Activated CD4-positive, alpha-beta T cell treated with anti-CD3 and anti-CD28 coated beads for 36 hours (primary cell): ENCODE results near the gene POLD2. TPM values are rescaled to one million over a fixed set of nuclear protein-coding genes. Genes with fewer than 3 reads are reported as not detected.

ENCODE experiments used
- ATAC-seq: fragments of 200-7000 bp; cut with Tn5 transposase; one replicate; pipeline ENCODE4 v1.10.0; 2021; ENCODE audit warnings: mild to moderate bottlenecking, moderate library complexity
- CTCF ChIA-PET: fragments of 350-600 bp; sonication (Branson Sonifier 250); formaldehyde crosslinking; loops from one replicate; lab custom pipeline; 2021; ENCODE audit warnings: antibody characterized with exemption; lab: Charles Lee
- POLR2A ChIA-PET: fragments of 350-600 bp; sonication (Branson Sonifier 250); formaldehyde crosslinking; loops from one replicate; lab custom pipeline; 2021; ENCODE audit warnings: antibody characterized with exemption, inconsistent platforms; lab: Charles Lee
- DNase-seq: peaks from one replicate; pipeline ENCODE4 v3.0.0-alpha.2; 2020
- H3K27ac Mint-ChIP-seq: one replicate; pipeline ENCODE4 v1.8.0; 2021; ENCODE audit warnings: mixed read lengths
- H3K27me3 Mint-ChIP-seq: one replicate; pipeline ENCODE4 v1.8.0; 2021; ENCODE audit warnings: mixed read lengths
- H3K36me3 Mint-ChIP-seq: one replicate; pipeline ENCODE4 v1.8.0; 2021; ENCODE audit warnings: low read depth, mixed read lengths
- H3K4me1 Mint-ChIP-seq: one replicate; pipeline ENCODE4 v1.8.0; 2021; ENCODE audit warnings: mixed read lengths
- H3K4me3 Mint-ChIP-seq: one replicate; pipeline ENCODE4 v1.8.0; 2021; ENCODE audit warnings: mild to moderate bottlenecking, moderate library complexity, mixed read lengths
- H3K9me3 Mint-ChIP-seq: one replicate; pipeline ENCODE4 v1.8.0; 2021; ENCODE audit warnings: low read depth, mixed read lengths
- intact Hi-C, 2 experiments: fragments of 100-400 bp; cut with DNase I in 1 of 2; cut with micrococcal nuclease in 1 of 2; formaldehyde crosslinking; loops; one replicate each; pipeline versions ENCODE4 v1.14.2 to v1.15.1; 2022 to 2024; cut with DNase I, micrococcal nuclease
- total RNA-seq, 2 experiments: library from RNA; stranded (reverse); gene quantifications; one replicate each; pipeline ENCODE4 v1.2.3, GENCODE V29; 2021

POLD2 gene
- total RNA-seq, 2 experiments from 2014 or later = 250 to 347 TPM

DNA sequence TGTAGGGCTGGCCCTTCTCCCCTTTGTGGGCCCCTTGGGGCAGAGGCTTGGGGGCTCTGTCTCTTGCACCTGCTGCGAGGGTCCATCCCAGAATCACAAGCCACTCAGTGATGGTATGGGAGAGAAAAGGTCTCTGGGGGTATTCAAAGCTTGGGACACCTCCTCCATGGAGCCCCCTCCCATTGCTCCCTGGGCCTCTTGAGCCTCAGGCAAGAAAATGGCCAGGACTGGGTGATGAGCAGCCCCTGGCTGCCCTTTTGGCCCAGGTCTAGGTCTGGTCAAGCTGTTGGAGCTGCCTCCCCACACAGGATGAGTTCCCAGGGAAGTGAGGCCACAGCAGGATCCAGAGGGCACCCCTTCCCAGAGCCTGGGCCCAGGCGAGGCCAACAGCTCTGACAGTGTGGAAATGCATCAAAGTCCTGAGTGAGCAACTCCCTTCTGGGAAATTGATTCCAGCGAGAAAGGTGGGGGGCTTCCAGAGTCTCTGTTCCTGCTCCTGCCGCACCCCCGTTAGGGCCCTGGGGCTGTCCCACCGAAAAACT is 21.1 kb upstream of the POLD2 start:
- Mint-ChIP-seq H3K9me3 (no peaks in the 10 kb centered on the region), H3K27me3 (peaks cover 3% of the 10 kb centered on the region), H3K27ac (no peak overlapping the region), H3K4me1 (peaks cover 6% of the 10 kb centered on the region), H3K36me3 (no peaks in the 10 kb centered on the region), H3K4me3 (no peak overlapping the region)
- ChIA-PET POLR2A (no interaction called here), CTCF (no interaction called here)
- DNase-seq (peak; percentile 2), ATAC-seq (no peak)
- intact Hi-C loops = no loop called here

GRCh38 chr7:44143646-44144250 is 20.4 kb upstream of the POLD2 start:
- intact Hi-C loops = no loop called here
- Mint-ChIP-seq H3K4me3 (no peak overlapping the region), H3K27ac (no peak overlapping the region), H3K27me3 (peaks cover 3% of the 10 kb centered on the region), H3K4me1 (peaks cover 6% of the 10 kb centered on the region), H3K9me3 (no peaks in the 10 kb centered on the region), H3K36me3 (no peaks in the 10 kb centered on the region)
- no peak for DNase-seq
- no peak for ATAC-seq
- CTCF ChIA-PET = no interaction called here
- POLR2A ChIA-PET = no interaction called here

GRCh38 chr7:44142028-44142427 is 18.7 kb upstream of the POLD2 start:
- no peak for ATAC-seq
- no peak for DNase-seq
- H3K27ac Mint-ChIP-seq = no peak overlapping the region
- no peaks in the 10 kb centered on the region for H3K9me3 Mint-ChIP-seq
- intact Hi-C loops = no loop called here
- no peaks in the 10 kb centered on the region for H3K36me3 Mint-ChIP-seq
- peaks cover 6% of the 10 kb centered on the region for H3K4me1 Mint-ChIP-seq
- H3K27me3 Mint-ChIP-seq = peaks cover 3% of the 10 kb centered on the region
- ChIA-PET POLR2A (no interaction called here), CTCF (no interaction called here)
- H3K4me3 Mint-ChIP-seq = no peak overlapping the region

DNA sequence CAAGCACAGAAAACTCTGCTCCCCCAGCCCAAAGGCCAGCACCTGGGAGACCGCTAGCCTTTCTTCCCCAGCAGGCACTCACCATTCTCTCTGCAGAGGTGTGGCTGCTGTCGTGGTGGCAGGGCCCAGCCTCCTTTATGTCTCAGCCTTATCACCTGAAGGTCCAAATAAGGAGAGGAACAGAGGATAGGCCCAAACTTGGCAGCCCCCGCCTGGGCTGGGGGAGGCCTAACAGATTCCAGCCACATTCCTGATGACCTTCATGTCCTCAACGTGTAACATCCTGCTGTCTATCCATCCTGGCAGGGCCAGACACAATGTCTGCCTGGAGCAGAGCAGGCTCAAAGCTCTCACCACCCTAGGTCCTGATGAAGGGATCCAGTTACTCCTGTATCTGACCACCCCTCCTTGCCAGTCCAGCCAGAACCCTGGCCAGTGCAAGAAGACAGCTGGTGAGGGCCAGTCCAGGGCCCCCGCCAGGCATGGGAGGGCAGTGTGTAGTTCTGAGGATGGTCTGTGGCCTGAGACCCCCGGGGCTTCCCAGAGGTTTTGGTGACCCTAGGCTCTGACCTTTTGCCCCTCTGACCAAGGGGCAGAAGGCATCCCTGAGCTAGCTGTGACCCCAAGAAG is 18.0 kb upstream of the POLD2 start, which contains the start of gene MYL7:
TSS of gene MYL7 (minus strand) at position 112 of the 630 bp plus-strand sequence. CDS start at position 85, 27 bp downstream.
- H3K27me3 Mint-ChIP-seq = peaks cover 3% of the 10 kb centered on the region
- H3K4me1 Mint-ChIP-seq = peaks cover 6% of the 10 kb centered on the region
- CTCF ChIA-PET = no interaction called here
- POLR2A ChIA-PET = no interaction called here
- no peaks in the 10 kb centered on the region for H3K36me3 Mint-ChIP-seq
- H3K4me3 Mint-ChIP-seq = no peak within 1 kb of the TSS
- intact Hi-C loops = no loop called here
- DNase-seq (no peak), ATAC-seq (no peak)
- no peaks in the 10 kb centered on the region for H3K9me3 Mint-ChIP-seq
- no peak within 1 kb of the TSS for H3K27ac Mint-ChIP-seq

- Mint-ChIP-seq H3K9me3 (no peaks in the 10 kb centered on the region), H3K4me3 (no peak overlapping the region), H3K27ac (no peak overlapping the region), H3K4me1 (peaks cover 4% of the 10 kb centered on the region), H3K36me3 (no peaks in the 10 kb centered on the region), H3K27me3 (peaks cover 3% of the 10 kb centered on the region)
- ATAC-seq = no peak
- DNase-seq = no peak
- intact Hi-C loops = no loop called here
- POLR2A ChIA-PET = no interaction called here
- CTCF ChIA-PET = no interaction called here
Observed at GRCh38 chr7:44140341-44140740, 17.0 kb upstream of the POLD2 start.

GRCh38 chr7:44139311-44140010 is 16.1 kb upstream of the POLD2 start:
- DNase-seq (no peak), ATAC-seq (no peak)
- ChIA-PET CTCF (no interaction called here), POLR2A (no interaction called here)
- Mint-ChIP-seq H3K36me3 (no peaks in the 10 kb centered on the region), H3K9me3 (no peaks in the 10 kb centered on the region), H3K27me3 (no peaks in the 10 kb centered on the region), H3K4me1 (no peaks in the 10 kb centered on the region), H3K27ac (no peak overlapping the region), H3K4me3 (no peak overlapping the region)
- intact Hi-C loops = no loop called here

GRCh38 chr7:44138698-44139097 is 15.3 kb upstream of the POLD2 start:
- POLR2A ChIA-PET = interaction anchor here (0.6 kb wide), 1 partner anchor 310 kb away, joined by 4 read pairs; no protein-coding TSS in a partner anchor
- CTCF ChIA-PET = interaction anchor here (0.6 kb wide), 1 partner anchor 27 kb away, joined by 4 read pairs; no protein-coding TSS in a partner anchor
- DNase-seq (no peak), ATAC-seq (no peak)
- Mint-ChIP-seq H3K4me1 (no peaks in the 10 kb centered on the region), H3K36me3 (no peaks in the 10 kb centered on the region), H3K9me3 (no peaks in the 10 kb centered on the region), H3K4me3 (no peak overlapping the region), H3K27ac (no peak overlapping the region), H3K27me3 (no peaks in the 10 kb centered on the region)
- intact Hi-C loops = no loop called here

DNA sequence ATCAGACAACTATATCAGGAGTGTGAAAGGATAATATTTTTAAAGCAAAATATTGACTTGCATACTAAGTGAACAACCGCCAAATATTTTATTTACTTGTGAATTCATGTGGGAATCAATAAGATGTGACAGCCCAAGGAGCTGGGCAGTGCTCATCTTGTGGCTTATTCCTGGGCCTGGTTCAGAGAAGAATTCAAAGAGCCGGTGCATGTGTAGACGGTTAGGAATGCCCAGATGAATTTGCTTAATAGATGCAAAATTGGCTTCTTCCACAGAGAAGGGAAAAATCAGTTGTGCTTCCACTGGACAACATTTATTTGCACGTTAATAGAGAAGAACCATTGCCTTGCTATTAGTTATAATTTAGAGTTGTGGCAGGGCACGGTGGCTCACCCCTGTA is 13.4 kb upstream of the POLD2 start:
- intact Hi-C loops = no loop called here
- no peaks in the 10 kb centered on the region for H3K36me3 Mint-ChIP-seq
- no peaks in the 10 kb centered on the region for H3K9me3 Mint-ChIP-seq
- no peak overlapping the region for H3K27ac Mint-ChIP-seq
- no peaks in the 10 kb centered on the region for H3K4me1 Mint-ChIP-seq
- DNase-seq = no peak
- CTCF ChIA-PET = interaction anchor here (1.0 kb wide), 1 partner anchor 429 kb away, joined by 4 read pairs; no protein-coding TSS in a partner anchor
- POLR2A ChIA-PET = no interaction called here
- no peak for ATAC-seq
- H3K27me3 Mint-ChIP-seq = no peaks in the 10 kb centered on the region
- H3K4me3 Mint-ChIP-seq = no peak overlapping the region

DNA sequence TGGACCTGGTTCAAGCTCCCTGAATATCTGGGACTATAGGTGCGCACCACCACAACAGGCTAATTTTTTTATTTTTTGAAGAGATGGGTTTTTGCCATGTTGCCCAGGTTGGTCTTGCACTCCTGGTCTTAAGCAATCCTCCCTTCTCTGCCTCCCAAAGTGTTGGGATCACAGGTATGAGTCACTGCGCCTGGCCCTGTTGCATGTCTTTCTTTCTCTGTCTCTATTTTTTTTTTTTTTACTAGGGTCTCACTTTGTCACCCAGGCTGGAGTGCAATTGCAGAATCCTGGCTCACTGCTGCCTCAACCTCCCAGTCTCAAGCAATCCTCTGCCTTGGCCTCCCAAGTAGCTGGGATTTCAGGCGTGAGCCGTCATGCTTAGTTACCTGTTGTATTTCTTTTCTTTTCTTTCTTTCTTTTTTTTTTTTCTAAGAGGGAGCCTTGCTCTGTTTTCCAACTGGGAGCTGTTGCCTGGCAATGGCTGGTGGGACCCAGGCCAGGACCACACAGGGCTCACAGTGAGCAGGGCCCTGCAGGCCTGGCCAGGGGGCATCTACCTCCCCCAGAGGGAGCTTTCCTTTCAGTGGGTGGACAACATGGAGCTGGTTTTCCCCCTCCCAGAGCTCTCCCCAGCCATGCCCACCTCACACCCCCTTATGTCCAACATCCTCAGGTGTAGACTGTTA is 11.7 kb upstream of the POLD2 start:
- Mint-ChIP-seq H3K36me3 (no peaks in the 10 kb centered on the region), H3K4me1 (no peaks in the 10 kb centered on the region), H3K4me3 (no peak overlapping the region), H3K9me3 (no peaks in the 10 kb centered on the region), H3K27ac (no peak overlapping the region), H3K27me3 (no peaks in the 10 kb centered on the region)
- POLR2A ChIA-PET = no interaction called here
- ATAC-seq (no peak), DNase-seq (no peak)
- CTCF ChIA-PET = interaction anchor here (0.7 kb wide), 1 partner anchor 10 kb away, joined by 3 read pairs; no protein-coding TSS in a partner anchor
- intact Hi-C loops = no loop called here

- Mint-ChIP-seq H3K27me3 (no peaks in the 10 kb centered on the region), H3K27ac (no peak overlapping the region), H3K4me3 (no peak overlapping the region), H3K4me1 (no peaks in the 10 kb centered on the region), H3K36me3 (no peaks in the 10 kb centered on the region), H3K9me3 (no peaks in the 10 kb centered on the region)
- ATAC-seq = no peak
- no peak for DNase-seq
- POLR2A ChIA-PET = no interaction called here
- intact Hi-C loops = no loop called here
- CTCF ChIA-PET = no interaction called here
Observed at GRCh38 chr7:44133295-44133694, 9.9 kb upstream of the POLD2 start.

GRCh38 chr7:44132039-44132438 is 8.7 kb upstream of the POLD2 start:
- H3K27me3 Mint-ChIP-seq = no peaks in the 10 kb centered on the region
- DNase-seq (no peak), ATAC-seq (no peak)
- ChIA-PET CTCF (no interaction called here), POLR2A (interaction anchor here (0.6 kb wide), 1 partner anchor 9 kb away, joined by 3 read pairs; the partner anchor contains the start of gene POLD2)
- H3K27ac Mint-ChIP-seq = no peak overlapping the region
- no peak overlapping the region for H3K4me3 Mint-ChIP-seq
- H3K36me3 Mint-ChIP-seq = no peaks in the 10 kb centered on the region
- intact Hi-C loops = no loop called here
- H3K4me1 Mint-ChIP-seq = no peaks in the 10 kb centered on the region
- no peaks in the 10 kb centered on the region for H3K9me3 Mint-ChIP-seq
